Measurements from ENCODE around the gene RAPGEF5. TPM values are rescaled to one million over a fixed set of nuclear protein-coding genes. Genes with fewer than 3 reads are reported as not detected.

RAPGEF5 gene
- total and polyA plus RNA-seq, 10 donors = 10.2 to 335 (median 184) TPM

DNA sequence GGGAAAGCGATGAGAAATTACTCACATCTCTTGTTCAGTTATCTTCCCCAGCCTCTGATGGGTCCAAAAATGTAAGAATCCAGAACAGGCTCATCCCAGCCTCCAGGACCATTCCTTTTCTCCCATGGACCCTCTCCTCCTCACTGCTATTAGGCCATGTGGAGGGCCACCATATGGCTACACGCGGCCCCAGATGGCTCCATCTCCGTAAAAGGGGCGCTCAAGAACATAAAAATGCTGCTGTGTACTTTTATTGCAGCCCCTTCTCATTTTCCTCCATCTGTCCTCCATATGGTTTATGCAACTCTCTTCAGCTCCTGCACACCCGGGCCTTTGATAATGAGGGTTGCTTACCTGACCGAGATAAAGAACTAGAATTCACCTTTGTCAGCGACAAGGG, 166.2 kb downstream of the RAPGEF5 start:
- no peak overlapping the region for H3K27ac ChIP-seq
- no peak for DNase-seq
- H3K4me3 ChIP-seq = no peak overlapping the region
- 93 to 98% (median 95%) methylated on average over 8 of the region's 8 CpGs for WGBS, 5 donors
- no peaks in the 10 kb centered on the region for H3K27me3 ChIP-seq (replicated peaks in 1 of 7)
- no peaks in the 10 kb centered on the region for H3K9me3 ChIP-seq
- peaks cover 0 to 35% (median 15%) of the 10 kb centered on the region in 6 donors for H3K4me1 ChIP-seq
- peaks cover 0 to 90% (median 19%) of the 10 kb centered on the region in 6 donors for H3K36me3 ChIP-seq
- intact Hi-C loops (cut with DNase I; ENCODE audit: low total_unique reads) = no loop called here
- TF ChIP-seq, protein P1, sequence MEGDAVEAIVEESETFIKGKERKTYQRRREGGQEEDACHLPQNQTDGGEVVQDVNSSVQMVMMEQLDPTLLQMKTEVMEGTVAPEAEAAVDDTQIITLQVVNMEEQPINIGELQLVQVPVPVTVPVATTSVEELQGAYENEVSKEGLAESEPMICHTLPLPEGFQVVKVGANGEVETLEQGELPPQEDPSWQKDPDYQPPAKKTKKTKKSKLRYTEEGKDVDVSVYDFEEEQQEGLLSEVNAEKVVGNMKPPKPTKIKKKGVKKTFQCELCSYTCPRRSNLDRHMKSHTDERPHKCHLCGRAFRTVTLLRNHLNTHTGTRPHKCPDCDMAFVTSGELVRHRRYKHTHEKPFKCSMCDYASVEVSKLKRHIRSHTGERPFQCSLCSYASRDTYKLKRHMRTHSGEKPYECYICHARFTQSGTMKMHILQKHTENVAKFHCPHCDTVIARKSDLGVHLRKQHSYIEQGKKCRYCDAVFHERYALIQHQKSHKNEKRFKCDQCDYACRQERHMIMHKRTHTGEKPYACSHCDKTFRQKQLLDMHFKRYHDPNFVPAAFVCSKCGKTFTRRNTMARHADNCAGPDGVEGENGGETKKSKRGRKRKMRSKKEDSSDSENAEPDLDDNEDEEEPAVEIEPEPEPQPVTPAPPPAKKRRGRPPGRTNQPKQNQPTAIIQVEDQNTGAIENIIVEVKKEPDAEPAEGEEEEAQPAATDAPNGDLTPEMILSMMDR (IDR thresholded peaks at IDR 0.05 in 8 of 11, conservative IDR thresholded peaks at IDR 0.05 in 3 of 11) = no peak
- TF ChIP-seq POLR2A (IDR thresholded peaks at IDR 0.05) = no peak
- TF ChIP-seq POLR2AphosphoS5 (IDR thresholded peaks at IDR 0.05) = no peak

DNA sequence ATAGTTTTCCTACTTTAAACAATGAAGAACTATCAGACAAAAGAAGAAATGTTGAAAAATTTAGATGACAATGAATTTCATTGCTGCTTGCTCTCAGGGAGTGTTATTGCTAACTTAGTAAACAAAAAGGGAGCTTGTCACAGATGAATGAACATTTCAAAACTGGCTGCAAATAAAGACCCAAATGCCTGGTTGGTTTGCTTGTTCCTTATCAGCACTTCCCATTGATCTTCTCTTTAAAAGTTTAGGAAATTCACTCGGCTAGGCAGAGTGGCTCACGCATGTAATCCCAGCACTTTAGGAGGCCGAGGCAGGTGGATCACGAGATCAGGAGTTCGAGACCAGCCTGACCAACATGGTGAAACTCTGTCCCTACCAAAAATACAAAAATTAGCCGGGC, 167.2 kb downstream of the RAPGEF5 start:
- Histone ChIP-seq H3K27me3 (replicated peaks in 1 of 7) (no peaks in the 10 kb centered on the region), H3K27ac (no peak overlapping the region), H3K36me3 (peaks cover 0 to 92% (median 19%) of the 10 kb centered on the region in 6 donors), H3K4me3 (no peak overlapping the region), H3K9me3 (no peaks in the 10 kb centered on the region), H3K4me1 (peaks cover 0 to 29% (median 9%) of the 10 kb centered on the region in 6 donors)
- DNase-seq = no peak
- TF ChIP-seq POLR2AphosphoS5 (IDR thresholded peaks at IDR 0.05) (no peak), POLR2A (IDR thresholded peaks at IDR 0.05) (no peak)
- TF ChIP-seq, protein P1 (IDR thresholded peaks at IDR 0.05 in 8 of 11, conservative IDR thresholded peaks at IDR 0.05 in 3 of 11) = no peak
- intact Hi-C loops (cut with DNase I; ENCODE audit: low total_unique reads) = no loop called here
- 76 to 93% (median 87%) methylated on average over 6 of the region's 6 CpGs for WGBS, 5 donors

DNA sequence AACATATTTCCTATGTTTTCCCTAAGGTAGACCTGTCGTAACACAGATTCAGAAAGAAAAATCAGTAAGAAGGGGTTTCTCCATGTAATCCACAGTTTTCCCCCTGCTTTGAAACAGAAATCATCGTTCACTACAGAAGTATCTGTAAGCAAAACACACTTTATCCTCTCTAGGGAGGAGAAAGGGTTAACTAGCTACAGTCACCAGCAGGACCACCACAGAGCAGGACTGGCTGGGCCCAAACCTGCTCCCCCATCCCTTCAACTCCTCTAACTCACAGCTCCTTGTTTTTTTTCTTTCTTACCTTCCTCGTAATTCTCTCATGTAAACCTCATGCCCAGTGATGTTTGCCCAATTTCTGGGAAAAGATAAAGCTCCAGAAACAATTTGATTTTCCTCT, 167.7 kb downstream of the RAPGEF5 start:
- intact Hi-C loops (cut with DNase I; ENCODE audit: low total_unique reads) = no loop called here
- 88 to 94% (median 89%) methylated on average over 3 of the region's 3 CpGs for WGBS, 5 donors
- DNase-seq = no peak
- Histone ChIP-seq H3K27me3 (replicated peaks in 1 of 7) (no peaks in the 10 kb centered on the region), H3K4me3 (no peak overlapping the region), H3K9me3 (no peaks in the 10 kb centered on the region), H3K4me1 (peaks cover 0 to 27% (median 7%) of the 10 kb centered on the region in 6 donors), H3K36me3 (peaks cover 0 to 95% (median 19%) of the 10 kb centered on the region in 6 donors), H3K27ac (no peak overlapping the region)
- TF ChIP-seq POLR2A (IDR thresholded peaks at IDR 0.05) = no peak
- TF ChIP-seq, protein P1 (IDR thresholded peaks at IDR 0.05 in 8 of 11, conservative IDR thresholded peaks at IDR 0.05 in 3 of 11) = no peak

DNA sequence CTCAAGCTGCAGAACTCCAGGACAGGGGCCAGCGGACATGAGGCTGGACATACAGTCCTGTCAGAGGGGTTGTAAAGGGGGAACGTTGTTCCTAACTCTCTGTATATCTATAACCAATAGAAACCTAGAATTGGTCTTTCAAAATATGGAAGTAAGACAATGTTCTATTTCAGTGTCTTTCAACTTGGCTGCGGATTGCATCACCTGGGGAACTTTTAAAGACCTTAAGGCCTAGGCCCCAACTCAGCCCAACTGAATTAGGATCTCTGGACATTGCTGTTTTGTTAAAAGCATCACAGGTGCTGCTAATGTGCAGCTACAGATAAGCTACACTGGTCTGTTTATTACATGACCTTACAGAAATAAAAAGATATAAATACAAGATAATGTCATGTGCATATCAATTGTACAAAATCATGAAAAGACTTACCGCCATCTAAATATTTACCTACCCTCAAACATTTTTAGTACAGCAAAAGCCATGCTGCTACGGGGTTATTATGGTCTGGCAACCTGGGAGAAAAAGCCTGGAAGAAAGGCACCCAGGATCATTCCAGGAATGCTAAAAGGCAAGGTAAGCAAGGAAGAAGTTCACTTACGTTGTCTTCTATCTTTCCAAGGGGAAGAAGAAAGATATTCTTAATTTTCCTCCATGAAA, 169.1 kb downstream of the RAPGEF5 start:
- no peak for DNase-seq
- H3K9me3 ChIP-seq = no peaks in the 10 kb centered on the region
- no peaks in the 10 kb centered on the region for H3K27me3 ChIP-seq (replicated peaks in 1 of 7)
- H3K36me3 ChIP-seq = peaks cover 0 to 85% (median 15%) of the 10 kb centered on the region in 6 donors
- intact Hi-C loops (cut with DNase I; ENCODE audit: low total_unique reads) = no loop called here
- H3K27ac ChIP-seq = no peak overlapping the region
- WGBS, 5 donors = 85 to 95% (median 89%) methylated on average over 6 of the region's 6 CpGs
- no peak overlapping the region for H3K4me3 ChIP-seq
- peaks cover 0 to 19% (median 4%) of the 10 kb centered on the region in 6 donors for H3K4me1 ChIP-seq
- TF ChIP-seq POLR2AphosphoS5 (IDR thresholded peaks at IDR 0.05) = no peak
- TF ChIP-seq POLR2A (IDR thresholded peaks at IDR 0.05) = no peak
- TF ChIP-seq, protein P1 (IDR thresholded peaks at IDR 0.05 in 8 of 11, conservative IDR thresholded peaks at IDR 0.05 in 3 of 11) = no peak
